Measurements from ENCODE around the gene CNTNAP5. TPM values are rescaled to one million over a fixed set of nuclear protein-coding genes. Genes with fewer than 3 reads are reported as not detected.

Gene CNTNAP5
- total RNA-seq, 1 experiment from 2014 or later, result 0.48 TPM

DNA sequence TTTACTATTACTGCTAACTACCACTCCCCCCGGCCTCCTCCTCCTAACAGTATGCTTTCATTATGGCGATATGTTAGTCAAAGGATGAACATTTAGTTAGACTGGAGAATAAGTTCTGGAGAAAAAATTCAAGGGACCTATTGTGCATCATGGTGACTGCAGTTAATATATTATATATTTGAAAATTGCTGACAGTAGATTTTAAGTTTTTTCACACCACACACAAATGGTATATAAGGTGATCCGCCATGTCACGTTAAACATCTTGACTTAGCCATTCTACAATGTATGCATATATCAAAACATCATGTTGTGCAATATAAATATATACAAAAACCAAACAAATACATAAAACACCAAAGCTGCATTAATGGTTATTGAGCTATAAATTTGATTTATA lies 873.7 kb downstream of the CNTNAP5 start:
- no peaks in the 10 kb centered on the region for H3K79me1 ChIP-seq (ENCODE audit: insufficient read depth, low read depth, low read length, poor library complexity, severe bottlenecking)
- H4K91ac ChIP-seq (ENCODE audit: insufficient read length, low read depth, low read length), result no peak overlapping the region
- no peak for TF ChIP-seq CTCF (conservative IDR thresholded peaks at IDR 0.05)
- no CpG with 5 or more reads among the region's 4 CpGs for WGBS (ENCODE audit: extremely low coverage, insufficient read length, low lambda C conversion rate)
- H3K9me3 Mint-ChIP-seq, result no peaks in the 10 kb centered on the region
- no peaks in the 10 kb centered on the region for H3K9me3 ChIP-seq (ENCODE audit: control insufficient read depth, low read depth, low read length)
- H3K4me1 ChIP-seq (ENCODE audit: insufficient read depth, low read length), result no peaks in the 10 kb centered on the region
- H3K79me2 ChIP-seq (ENCODE audit: insufficient read depth, low read length), result no peaks in the 10 kb centered on the region
- H2BK5ac ChIP-seq (ENCODE audit: insufficient read length, low read length), result no peak overlapping the region
- H3K27me3 Mint-ChIP-seq (ENCODE audit: low read depth), result no peaks in the 10 kb centered on the region
- H3K27ac Mint-ChIP-seq, result no peak overlapping the region
- no peak overlapping the region for H2BK120ac ChIP-seq (ENCODE audit: low read depth, low read length, poor library complexity, severe bottlenecking)
- DNase-seq, result no peak
- H3K56ac ChIP-seq (ENCODE audit: insufficient read length, low read depth, low read length), result no peak overlapping the region
- H3K27me3 ChIP-seq (ENCODE audit: insufficient read depth, low read length), result no peaks in the 10 kb centered on the region
- no peaks in the 10 kb centered on the region for H3K23me2 ChIP-seq (ENCODE audit: insufficient read length, low read depth, low read length, poor library complexity, severe bottlenecking)
- H2AFZ ChIP-seq (ENCODE audit: low read length), result no peak overlapping the region
- no peaks in the 10 kb centered on the region for H4K20me1 ChIP-seq (ENCODE audit: control insufficient read depth, insufficient read depth, insufficient read length)
- H3K23ac ChIP-seq (ENCODE audit: insufficient read length, low read depth, low read length), result no peak overlapping the region
- no peak overlapping the region for H3K4ac ChIP-seq (ENCODE audit: low read depth, low read length)
- H3K4me3 Mint-ChIP-seq, result no peak overlapping the region
- no peaks in the 10 kb centered on the region for H3K36me3 Mint-ChIP-seq (ENCODE audit: insufficient read depth in 1 of 3, low read depth in 3 of 3)
- no peak overlapping the region for H2BK12ac ChIP-seq (ENCODE audit: insufficient read length, low read depth, low read length)
- H3T11ph ChIP-seq (ENCODE audit: low read length), result no peak overlapping the region
- H3K4me1 Mint-ChIP-seq, result no peaks in the 10 kb centered on the region
- no peak overlapping the region for H3K27ac ChIP-seq (ENCODE audit: insufficient read length, low read depth, low read length)
- H2BK15ac ChIP-seq (ENCODE audit: low read depth, low read length), result no peak overlapping the region
- no peak overlapping the region for H2BK20ac ChIP-seq (ENCODE audit: low read depth, low read length, poor library complexity, severe bottlenecking)
- no peak overlapping the region for H3K18ac ChIP-seq (ENCODE audit: insufficient read length, low read depth, low read length)
- H3K9ac ChIP-seq (ENCODE audit: extremely low read depth, insufficient read length, low read length), result no peak overlapping the region
- no peak overlapping the region for H4K5ac ChIP-seq (ENCODE audit: insufficient read length, low read depth, low read length)
- H2AK5ac ChIP-seq (ENCODE audit: insufficient read length, low read length), result no peak overlapping the region
- H4K8ac ChIP-seq (replicated peaks; ENCODE audit: insufficient read length, low read depth, low read length), result no peak overlapping the region
- no peak overlapping the region for H3K4me2 ChIP-seq (ENCODE audit: insufficient read depth, insufficient read length, low read length)
- H3K14ac ChIP-seq (ENCODE audit: insufficient read depth, low read length), result no peak overlapping the region
